B cell (primary cell): Measurements from ENCODE around the gene GTF2H4. TPM values are rescaled to one million over a fixed set of nuclear protein-coding genes. Genes with fewer than 3 reads are reported as not detected.

Source experiments
- ATAC-seq: fragments of 200-7000 bp; cut with Tn5 transposase; one replicate; pipeline ENCODE4 v1.10.0; 2021; ENCODE audit warnings: low read depth, mild to moderate bottlenecking, moderate number of reproducible peaks, moderate library complexity
- CTCF ChIA-PET: fragments of 350-600 bp; sonication (Branson Sonifier 250); formaldehyde crosslinking; loops from one replicate; lab custom pipeline; 2021; ENCODE audit warnings: antibody characterized with exemption, inconsistent platforms; lab: Charles Lee
- POLR2A ChIA-PET: fragments of 350-600 bp; sonication (Branson Sonifier 250); formaldehyde crosslinking; loops from one replicate; lab custom pipeline; 2021; ENCODE audit warnings: antibody characterized with exemption; lab: Charles Lee
- DNase-seq: peaks from one replicate; pipeline ENCODE4 v3.0.0; 2013
- H2AFZ ChIP-seq: 2 replicates; pipeline ENCODE4 v1.6.1; 2012; ENCODE audit warnings: mild to moderate bottlenecking, low read depth, low read length; ENCODE audit not compliant: insufficient read depth, poor library complexity, severe bottlenecking
- H3K27ac ChIP-seq, 2 donors: 1 replicate in 1 of 2; 2 replicates in 1 of 2; pipeline ENCODE4 v1.5.1; 2012 to 2013; ENCODE audit warnings: low read length in 2 of 2, mild to moderate bottlenecking in 2 of 2, moderate library complexity in 1 of 2
- H3K27me3 ChIP-seq, 4 experiments: fragments of 200-600 bp in 1 of 4; sonication (generic) in 1 of 4; replicated peaks in 1 of 4; 1 replicate in 2 of 4; 2 replicates in 2 of 4; pipeline versions ENCODE4 v1.6.1 to v1.7.0; 2013 to 2016; ENCODE audit warnings: low read length in 3 of 4, mild to moderate bottlenecking in 2 of 4, mixed read lengths in 1 of 4, moderate library complexity in 1 of 4; ENCODE audit not compliant: insufficient read depth in 4 of 4, control insufficient read depth in 3 of 4; ENCODE audit errors: control extremely low read depth in 1 of 4
- H3K36me3 ChIP-seq, 2 experiments: replicated peaks in 1 of 2; 1 replicate in 1 of 2; 2 replicates in 1 of 2; pipeline versions ENCODE4 v1.6.1 to v1.7.1; 2013; ENCODE audit warnings: low read length in 1 of 2; ENCODE audit not compliant: insufficient read depth in 2 of 2, control insufficient read depth in 1 of 2; ENCODE audit errors: control extremely low read depth in 1 of 2, extremely low read depth in 1 of 2
- H3K4me1 ChIP-seq, 2 donors: fragments of 200-600 bp in 1 of 2; sonication (generic) in 1 of 2; 1 replicate in 1 of 2; 2 replicates in 1 of 2; pipeline versions ENCODE4 v1.5.1 to v1.6.1; 2013 to 2017; ENCODE audit warnings: low read length in 2 of 2; ENCODE audit not compliant: control insufficient read depth in 2 of 2, insufficient read depth in 2 of 2
- H3K4me2 ChIP-seq: replicated peaks from 2 replicates; pipeline ENCODE3; 2012; ENCODE audit warnings: mild to moderate bottlenecking, low read depth, low read length; ENCODE audit not compliant: poor library complexity, severe bottlenecking
- H3K4me3 ChIP-seq, 5 experiments: fragments of 200-600 bp in 1 of 5; sonication (generic) in 1 of 5; 1 replicate in 3 of 5; 2 replicates in 2 of 5; pipeline versions ENCODE4 v1.5.1 to v1.7.0; 2011 to 2016; ENCODE audit warnings: low read length in 4 of 5, mild to moderate bottlenecking in 4 of 5, low read depth in 2 of 5, control low read depth in 1 of 5, moderate library complexity in 1 of 5; ENCODE audit not compliant: insufficient read depth in 1 of 5; ENCODE audit errors: control extremely low read depth in 1 of 5, extremely low read depth in 1 of 5
- H3K79me2 ChIP-seq: fragments of 200-600 bp; sonication (generic); one replicate; pipeline ENCODE4 v1.6.0; 2016; ENCODE audit warnings: low read length; ENCODE audit not compliant: control insufficient read depth, insufficient read depth
- H3K9ac ChIP-seq: fragments of 200-600 bp; sonication (generic); 2 replicates; pipeline ENCODE4 v1.6.1; 2017; ENCODE audit warnings: mild to moderate bottlenecking, low read length, moderate library complexity
- H3K9me3 ChIP-seq, 3 donors: one replicate each; pipeline versions ENCODE4 v1.6.1 to v1.7.1; 2013; ENCODE audit warnings: low read length in 2 of 3; ENCODE audit not compliant: control insufficient read depth in 2 of 3, insufficient read depth in 1 of 3; ENCODE audit errors: control extremely low read depth in 1 of 3
- H4K20me1 ChIP-seq: 2 replicates; pipeline ENCODE4 v1.6.0; 2012; ENCODE audit warnings: mild to moderate bottlenecking, low read length; ENCODE audit not compliant: insufficient read depth, control insufficient read depth, poor library complexity, severe bottlenecking
- H3K27ac Mint-ChIP-seq: one replicate; pipeline ENCODE4 v1.8.0; 2021; ENCODE audit warnings: mixed read lengths
- H3K27me3 Mint-ChIP-seq: one replicate; pipeline ENCODE4 v1.8.0; 2021; ENCODE audit warnings: mixed read lengths
- H3K4me1 Mint-ChIP-seq: one replicate; pipeline ENCODE4 v1.8.0; 2021; ENCODE audit warnings: mixed read lengths
- H3K4me3 Mint-ChIP-seq: one replicate; pipeline ENCODE4 v1.8.0; 2021; ENCODE audit warnings: mixed read lengths
- H3K9me3 Mint-ChIP-seq: one replicate; pipeline ENCODE4 v1.8.0; 2022; ENCODE audit warnings: mixed read lengths; ENCODE audit not compliant: insufficient read depth
- CTCF ChIP-seq: fragments of 200-600 bp; IDR thresholded peaks from one replicate; pipeline ENCODE4 v1.8.0; 2022; ENCODE audit warnings: antibody characterized with exemption, mild to moderate bottlenecking
- EZH2 ChIP-seq: IDR thresholded peaks from 2 replicates; pipeline ENCODE4 v1.6.1; 2012; ENCODE audit warnings: borderline replicate concordance, low read depth, mild to moderate bottlenecking, moderate library complexity, low read length; ENCODE audit not compliant: insufficient read depth, poor library complexity, severe bottlenecking
- WGBS: methylation state at CpG from one replicate; pipeline ENCODE4 v1.1.5; 2013; ENCODE audit warnings: missing lambda C conversion rate; ENCODE audit not compliant: insufficient coverage; 5-methylcytosine and 5-hydroxymethylcytosine counted together
- intact Hi-C: fragments of 100-400 bp; cut with micrococcal nuclease; formaldehyde crosslinking; loops from one replicate; pipeline ENCODE4 v1.10.0; 2022
- polyA plus RNA-seq: library from polyadenylated mRNA; depleted of rRNA; stranded (reverse); fragments of >200 nt; gene quantifications from 2 replicates; pipeline ENCODE4 v1.2.3, GENCODE V29; 2012
- total RNA-seq, 2 donors: library from RNA; stranded (reverse); fragments of 120-200 nt in 1 of 2; gene quantifications; 1 replicate in 1 of 2; 2 replicates in 1 of 2; pipeline versions ENCODE4 v1.2.3 to v1.2.4, GENCODE V29; 2013 to 2022

Gene GTF2H4
- total and polyA plus RNA-seq, 2 donors (not counting 1 experiment from before 2014, with no cell fraction given): 30.2 to 38.4 TPM

- ATAC-seq (no peak), DNase-seq (no peak)
- Histone ChIP-seq H3K27me3 (no peaks in the 10 kb centered on the region), H3K27ac (no peak overlapping the region), H3K9me3 (no peaks in the 10 kb centered on the region), H2AFZ (no peak overlapping the region), H3K4me1 (peaks cover 3 to 5% of the 10 kb centered on the region in 2 donors), H4K20me1 (peaks cover 58% of the 10 kb centered on the region), H3K79me2 (peaks cover 50% of the 10 kb centered on the region), H3K36me3 (peaks cover 0 to 64% of the 10 kb centered on the region in 2 experiments), H3K9ac (no peak overlapping the region), H3K4me3 (no peak overlapping the region), H3K4me2 (no peak overlapping the region)
- H3K9me3 Mint-ChIP-seq: no peaks in the 10 kb centered on the region
- ChIA-PET POLR2A (no interaction called here), CTCF (interaction anchor here (1.5 kb wide), 1 partner anchor 70 kb away, joined by 3 read pairs; no protein-coding TSS in a partner anchor)
- no peaks in the 10 kb centered on the region for H3K27me3 Mint-ChIP-seq
- peaks cover 5% of the 10 kb centered on the region for H3K4me1 Mint-ChIP-seq
- TF ChIP-seq CTCF (no peak), EZH2 (no peak)
- WGBS: 88% methylated on average over 19 of the region's 21 CpGs
- no peak overlapping the region for H3K27ac Mint-ChIP-seq
- H3K4me3 Mint-ChIP-seq: no peak overlapping the region
- intact Hi-C loops: no loop called here
Observed at GRCh38 chr6:30891816-30892538, 16.0 kb upstream of the GTF2H4 start.

- H3K27me3 ChIP-seq: no peaks in the 10 kb centered on the region
- no peak overlapping the region for H3K9ac ChIP-seq
- Mint-ChIP-seq H3K4me1 (peaks cover under 1% of the 10 kb centered on the region), H3K9me3 (no peaks in the 10 kb centered on the region), H3K27ac (no peak overlapping the region), H3K4me3 (no peak overlapping the region), H3K27me3 (no peaks in the 10 kb centered on the region)
- no peaks in the 10 kb centered on the region for H3K9me3 ChIP-seq
- TF ChIP-seq CTCF (no peak), EZH2 (no peak)
- H3K27ac ChIP-seq: no peak overlapping the region
- ATAC-seq (no peak), DNase-seq (no peak)
- no peak overlapping the region for H3K4me3 ChIP-seq
- peaks cover 0 to 72% of the 10 kb centered on the region in 2 experiments for H3K36me3 ChIP-seq
- WGBS: 96% methylated on average over 14 of the region's 16 CpGs
- peaks cover 56% of the 10 kb centered on the region for H4K20me1 ChIP-seq
- CTCF ChIA-PET: no interaction called here
- no peak overlapping the region for H3K4me2 ChIP-seq
- no peak overlapping the region for H2AFZ ChIP-seq
- intact Hi-C loops: no loop called here
- H3K79me2 ChIP-seq: peaks cover 41% of the 10 kb centered on the region
- H3K4me1 ChIP-seq: peaks cover 0 to under 1% of the 10 kb centered on the region in 2 donors
- POLR2A ChIA-PET: no interaction called here
Observed at GRCh38 chr6:30893001-30893591, 14.9 kb upstream of the GTF2H4 start.
